Sigmoid colon (tissue), 7 donors: ENCODE results near the gene GPN2. TPM values are rescaled to one million over a fixed set of nuclear protein-coding genes. Genes with fewer than 3 reads are reported as not detected.

Source experiments
- DNase-seq: peaks from one replicate; pipeline ENCODE4 v3.0.0-alpha.2; 2019
- H3K27ac ChIP-seq, 4 donors: fragments of 200-600 bp; sonication (generic); one replicate each; pipeline ENCODE4 v1.5.1; 2016 to 2019; ENCODE audit warnings: mild to moderate bottlenecking in 1 of 4
- H3K27me3 ChIP-seq, 3 donors: fragments of 200-600 bp; sonication (generic); one replicate each; pipeline ENCODE4 v1.5.1; 2019; ENCODE audit warnings: mild to moderate bottlenecking in 1 of 3
- H3K36me3 ChIP-seq, 4 donors: fragments of 200-600 bp; sonication (generic); one replicate each; pipeline ENCODE4 v1.5.1; 2016 to 2019
- H3K4me1 ChIP-seq, 4 donors: fragments of 200-600 bp; sonication (generic); one replicate each; pipeline ENCODE4 v1.5.1; 2017 to 2019
- H3K4me3 ChIP-seq, 4 donors: fragments of 200-600 bp; sonication (generic); one replicate each; pipeline ENCODE4 v1.5.1; 2017 to 2019; ENCODE audit warnings: mild to moderate bottlenecking in 2 of 4, moderate library complexity in 1 of 4
- H3K9me3 ChIP-seq, 4 donors: fragments of 200-600 bp in 3 of 4; sonication (generic) in 3 of 4; one replicate each; pipeline versions ENCODE4 v1.5.1 to v1.6.1; 2013 to 2019
- EP300 ChIP-seq, 4 donors: sonication (generic); formaldehyde crosslinking; IDR thresholded peaks; one replicate each; pipeline ENCODE4 v1.6.1; 2017; ENCODE audit warnings: antibody characterized with exemption in 4 of 4
- POLR2A ChIP-seq, 2 donors: fragments of 450-650 bp; IDR thresholded peaks; one replicate each; pipeline ENCODE4 v1.6.1; 2016; ENCODE audit warnings: antibody characterized with exemption in 2 of 2, mild to moderate bottlenecking in 2 of 2, moderate library complexity in 2 of 2
- POLR2AphosphoS5 ChIP-seq, 4 donors: sonication (generic); formaldehyde crosslinking; IDR thresholded peaks; one replicate each; pipeline ENCODE4 v1.6.1; 2017; ENCODE audit warnings: antibody characterized with exemption in 4 of 4
- WGBS, 2 donors: extraction: QIAGEN DNeasy Blood & Tissue Kit; methylation state at CpG; one replicate each; pipeline ENCODE4 v1.1.7; 2013; 5-methylcytosine and 5-hydroxymethylcytosine counted together
- intact Hi-C: fragments of 100-400 bp; cut with DNase I; formaldehyde crosslinking; loops from one replicate; pipeline ENCODE4 v1.15.1; 2023
- polyA plus RNA-seq, 3 donors: library from polyadenylated mRNA; stranded (reverse); fragments of 200-250 nt; gene quantifications; one replicate each; pipeline ENCODE4 v1.2.3, GENCODE V29; 2013
- total RNA-seq, 4 donors: library from RNA; depleted of rRNA; stranded (reverse); fragments of >200 nt; gene quantifications; one replicate each; pipeline ENCODE4 v1.1.0, GENCODE V29; 2016
- TF ChIP-seq, protein P1 (sequence below), 4 experiments: fragments of 450-650 bp in 3 of 4; fragments of 200-600 bp in 1 of 4; IDR thresholded peaks; one replicate each; pipeline ENCODE4 v1.5.1; 2016 to 2019; ENCODE audit warnings: antibody characterized with exemption in 4 of 4, mild to moderate bottlenecking in 3 of 4, moderate library complexity in 2 of 4
- donor health status: healthy with polysubstance abuse.
- donor health status: Bipolar disorder and iron deficiency.
- donor health status: healthy.

Gene GPN2
- total and polyA plus RNA-seq, 7 donors: 7.4 to 18.6 (median 11.0) TPM

DNA sequence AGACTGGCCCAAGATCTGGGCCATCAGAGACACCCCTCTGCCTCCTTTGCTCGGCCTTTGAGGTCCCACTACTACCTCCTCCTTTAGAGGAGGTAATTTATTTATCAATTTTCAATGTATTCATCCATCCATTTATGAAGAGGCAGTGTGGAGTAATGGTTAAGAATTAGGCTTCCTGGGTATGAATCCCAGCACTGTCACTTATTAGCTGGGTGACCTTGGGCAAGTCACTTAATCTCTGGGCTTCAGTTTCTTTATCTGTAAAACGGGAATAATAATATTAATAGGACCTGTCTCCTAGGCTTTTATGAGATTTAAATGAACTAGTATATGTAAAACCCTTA, 22.0 kb upstream of the GPN2 start:
- TF ChIP-seq EP300 (IDR thresholded peaks at IDR 0.05) (no peak), POLR2AphosphoS5 (IDR thresholded peaks at IDR 0.05) (no peak), POLR2A (IDR thresholded peaks at IDR 0.05) (no peak)
- TF ChIP-seq, protein P1, sequence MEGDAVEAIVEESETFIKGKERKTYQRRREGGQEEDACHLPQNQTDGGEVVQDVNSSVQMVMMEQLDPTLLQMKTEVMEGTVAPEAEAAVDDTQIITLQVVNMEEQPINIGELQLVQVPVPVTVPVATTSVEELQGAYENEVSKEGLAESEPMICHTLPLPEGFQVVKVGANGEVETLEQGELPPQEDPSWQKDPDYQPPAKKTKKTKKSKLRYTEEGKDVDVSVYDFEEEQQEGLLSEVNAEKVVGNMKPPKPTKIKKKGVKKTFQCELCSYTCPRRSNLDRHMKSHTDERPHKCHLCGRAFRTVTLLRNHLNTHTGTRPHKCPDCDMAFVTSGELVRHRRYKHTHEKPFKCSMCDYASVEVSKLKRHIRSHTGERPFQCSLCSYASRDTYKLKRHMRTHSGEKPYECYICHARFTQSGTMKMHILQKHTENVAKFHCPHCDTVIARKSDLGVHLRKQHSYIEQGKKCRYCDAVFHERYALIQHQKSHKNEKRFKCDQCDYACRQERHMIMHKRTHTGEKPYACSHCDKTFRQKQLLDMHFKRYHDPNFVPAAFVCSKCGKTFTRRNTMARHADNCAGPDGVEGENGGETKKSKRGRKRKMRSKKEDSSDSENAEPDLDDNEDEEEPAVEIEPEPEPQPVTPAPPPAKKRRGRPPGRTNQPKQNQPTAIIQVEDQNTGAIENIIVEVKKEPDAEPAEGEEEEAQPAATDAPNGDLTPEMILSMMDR (IDR thresholded peaks at IDR 0.05): no peak
- intact Hi-C loops: no loop called here
- Histone ChIP-seq H3K9me3 (no peaks in the 10 kb centered on the region), H3K27me3 (no peaks in the 10 kb centered on the region), H3K27ac (no peak overlapping the region), H3K4me3 (no peak overlapping the region), H3K4me1 (no peaks in the 10 kb centered on the region), H3K36me3 (no peaks in the 10 kb centered on the region)
- no peak for DNase-seq
- WGBS, 2 donors: 48 to 69% methylated on average over 2 of the region's 2 CpGs

DNA sequence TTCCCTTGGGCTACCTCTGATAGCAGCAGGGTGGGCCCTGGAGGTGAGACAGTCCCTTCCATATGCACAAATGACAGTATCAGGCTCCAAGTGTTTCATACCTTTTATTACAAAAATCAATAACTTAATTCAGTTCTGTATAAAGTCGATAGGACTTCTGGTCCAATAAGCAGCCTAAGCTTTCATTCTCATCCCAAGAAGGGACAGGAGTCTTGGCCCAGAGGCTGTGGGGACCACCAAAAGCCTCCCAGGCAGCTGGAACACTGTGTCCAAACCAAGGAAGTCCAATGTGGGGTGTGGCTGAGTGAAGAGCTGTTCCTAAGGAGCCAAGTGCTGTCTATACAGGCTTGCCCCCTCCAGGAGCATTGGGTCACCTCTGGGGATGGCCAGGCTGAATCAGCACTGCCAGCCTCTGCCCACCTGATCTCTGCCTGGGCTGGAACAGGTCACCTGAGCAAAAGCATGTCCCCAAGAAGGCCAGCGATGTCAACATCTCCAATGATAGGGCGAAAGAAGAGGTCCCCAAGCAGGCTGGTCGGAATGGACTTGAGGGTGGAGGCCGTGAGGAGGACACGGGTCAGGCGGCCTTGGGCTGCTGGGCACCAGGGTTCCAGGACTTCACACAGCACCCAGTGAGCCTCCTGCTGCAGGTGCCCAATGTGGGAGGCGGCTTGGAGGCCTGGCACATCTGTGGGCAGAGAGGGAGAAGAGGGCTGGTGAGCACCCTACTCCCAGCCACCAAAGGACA, 21.5 kb upstream of the GPN2 start:
- Histone ChIP-seq H3K27me3 (no peaks in the 10 kb centered on the region), H3K4me3 (no peak overlapping the region), H3K4me1 (no peaks in the 10 kb centered on the region), H3K27ac (no peak overlapping the region), H3K36me3 (no peaks in the 10 kb centered on the region), H3K9me3 (no peaks in the 10 kb centered on the region)
- TF ChIP-seq POLR2AphosphoS5 (IDR thresholded peaks at IDR 0.05) (no peak), POLR2A (IDR thresholded peaks at IDR 0.05) (no peak), EP300 (IDR thresholded peaks at IDR 0.05) (no peak)
- TF ChIP-seq, protein P1 (IDR thresholded peaks at IDR 0.05): no peak
- intact Hi-C loops: no loop called here
- WGBS, 2 donors: 90 to 91% methylated on average over 8 of the region's 8 CpGs
- DNase-seq: no peak

DNA sequence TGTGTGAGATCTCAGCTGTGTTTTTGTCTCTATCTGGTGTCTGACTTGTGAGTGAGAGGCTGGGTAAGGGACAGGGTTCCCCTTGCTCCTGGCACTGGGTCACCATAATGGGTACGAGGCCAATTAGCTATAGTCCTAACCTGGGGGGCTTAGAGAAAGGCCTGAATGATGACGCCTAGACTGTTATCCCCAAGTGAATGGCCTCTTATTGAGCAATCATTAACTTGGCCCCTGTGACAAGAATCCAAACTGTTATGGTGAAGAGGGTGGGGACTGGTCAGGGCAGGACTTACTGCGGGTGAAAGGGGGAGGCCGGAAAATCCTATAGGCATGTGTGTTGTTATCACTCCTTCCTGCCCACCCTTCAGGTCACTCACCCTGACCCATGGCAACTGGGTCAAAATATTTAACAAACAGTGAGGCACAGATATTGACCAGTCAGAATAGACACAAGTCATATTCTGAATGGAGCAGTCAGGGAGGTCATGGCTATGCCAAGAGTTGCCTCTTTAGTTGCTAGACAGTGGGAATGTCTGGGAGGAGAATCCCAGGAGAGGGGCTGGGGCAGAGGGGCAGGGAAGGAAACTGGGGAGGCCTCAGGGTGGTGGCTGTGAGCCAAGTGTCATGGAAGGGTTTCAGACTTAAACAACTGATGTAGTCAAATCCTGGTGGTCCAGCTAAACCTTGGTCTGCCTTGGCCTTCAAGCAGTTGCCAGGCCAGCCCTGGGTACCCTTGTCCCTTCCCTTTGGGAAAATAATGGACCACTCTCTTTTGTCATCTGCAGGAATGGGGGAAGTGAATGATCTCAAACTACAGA, 20.5 kb upstream of the GPN2 start:
- Histone ChIP-seq H3K4me1 (no peaks in the 10 kb centered on the region), H3K27ac (no peak overlapping the region), H3K36me3 (no peaks in the 10 kb centered on the region), H3K27me3 (no peaks in the 10 kb centered on the region), H3K9me3 (no peaks in the 10 kb centered on the region), H3K4me3 (no peak overlapping the region)
- TF ChIP-seq, protein P1 (IDR thresholded peaks at IDR 0.05): no peak
- TF ChIP-seq POLR2A (IDR thresholded peaks at IDR 0.05) (no peak), POLR2AphosphoS5 (IDR thresholded peaks at IDR 0.05) (no peak), EP300 (IDR thresholded peaks at IDR 0.05) (no peak)
- no peak for DNase-seq
- intact Hi-C loops: no loop called here
- WGBS, 2 donors: 16 to 65% methylated on average over 4 of the region's 4 CpGs

DNA sequence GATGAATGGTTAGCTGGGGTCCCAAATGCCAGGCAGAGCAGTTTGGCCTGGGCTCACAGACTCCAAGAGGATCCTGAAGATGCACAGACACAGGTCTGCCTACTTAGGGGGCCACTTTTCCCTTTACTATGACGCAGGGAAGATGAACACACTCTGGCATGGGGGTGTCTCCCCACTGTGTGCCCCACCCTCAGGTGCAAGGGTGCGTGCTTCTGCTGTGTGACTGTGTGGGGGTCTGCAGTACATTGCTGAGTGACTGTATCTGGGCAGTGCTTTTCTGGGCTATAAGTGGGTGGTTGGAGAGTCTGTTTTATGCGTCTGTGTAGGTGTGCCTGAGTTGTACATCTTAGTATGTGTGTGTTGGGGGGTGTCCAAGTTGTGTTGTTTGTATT, 19.9 kb upstream of the GPN2 start:
- H3K4me3 ChIP-seq: no peak overlapping the region
- no peaks in the 10 kb centered on the region for H3K9me3 ChIP-seq
- H3K27ac ChIP-seq: no peak overlapping the region
- H3K27me3 ChIP-seq: no peaks in the 10 kb centered on the region
- no peaks in the 10 kb centered on the region for H3K4me1 ChIP-seq
- TF ChIP-seq POLR2A (IDR thresholded peaks at IDR 0.05): no peak
- TF ChIP-seq, protein P1 (IDR thresholded peaks at IDR 0.05): no peak
- no peak for TF ChIP-seq EP300 (IDR thresholded peaks at IDR 0.05)
- TF ChIP-seq POLR2AphosphoS5 (IDR thresholded peaks at IDR 0.05): no peak
- no peaks in the 10 kb centered on the region for H3K36me3 ChIP-seq
- 31 to 72% methylated on average over 3 of the region's 3 CpGs for WGBS, 2 donors
- intact Hi-C loops: no loop called here
- no peak for DNase-seq
